NB4 (cell line): ENCODE data around the gene ARSB.

Source experiments
- POLR2A ChIP-seq: IDR thresholded peaks from 2 replicates; pipeline ENCODE4 v1.6.1; 2011; ENCODE audit warnings: mild to moderate bottlenecking; ENCODE audit not compliant: insufficient read length; ENCODE audit errors: extremely low read depth
- TF ChIP-seq, protein P1 (sequence below): IDR thresholded peaks from one replicate; pipeline ENCODE4 v1.5.1; 2012; ENCODE audit warnings: low read depth, low read length

DNA sequence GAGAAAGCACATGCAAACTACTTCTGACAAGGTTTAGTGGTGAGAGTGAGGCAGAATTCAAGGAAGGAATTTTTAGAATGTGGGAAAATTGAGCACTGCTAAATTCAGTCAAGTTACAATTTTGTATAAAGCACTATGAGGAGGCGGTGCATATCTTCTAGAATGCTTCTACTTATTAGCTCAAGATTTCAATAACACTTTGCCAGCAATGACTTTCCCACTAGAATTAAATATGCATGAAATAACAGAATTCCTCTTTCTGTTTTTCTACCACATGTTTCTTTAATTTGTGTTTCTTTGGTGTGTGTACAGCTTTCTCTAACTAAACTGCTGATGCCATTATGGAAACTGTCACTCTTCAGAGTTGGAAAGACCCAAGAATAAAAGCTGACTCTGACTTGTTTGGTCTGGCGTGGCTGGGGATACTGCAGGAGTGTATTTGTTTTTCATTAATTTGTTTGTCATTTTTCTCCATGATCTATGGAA is 163.5 kb downstream of the ARSB start:
- no peak for TF ChIP-seq POLR2A
- TF ChIP-seq, protein P1, sequence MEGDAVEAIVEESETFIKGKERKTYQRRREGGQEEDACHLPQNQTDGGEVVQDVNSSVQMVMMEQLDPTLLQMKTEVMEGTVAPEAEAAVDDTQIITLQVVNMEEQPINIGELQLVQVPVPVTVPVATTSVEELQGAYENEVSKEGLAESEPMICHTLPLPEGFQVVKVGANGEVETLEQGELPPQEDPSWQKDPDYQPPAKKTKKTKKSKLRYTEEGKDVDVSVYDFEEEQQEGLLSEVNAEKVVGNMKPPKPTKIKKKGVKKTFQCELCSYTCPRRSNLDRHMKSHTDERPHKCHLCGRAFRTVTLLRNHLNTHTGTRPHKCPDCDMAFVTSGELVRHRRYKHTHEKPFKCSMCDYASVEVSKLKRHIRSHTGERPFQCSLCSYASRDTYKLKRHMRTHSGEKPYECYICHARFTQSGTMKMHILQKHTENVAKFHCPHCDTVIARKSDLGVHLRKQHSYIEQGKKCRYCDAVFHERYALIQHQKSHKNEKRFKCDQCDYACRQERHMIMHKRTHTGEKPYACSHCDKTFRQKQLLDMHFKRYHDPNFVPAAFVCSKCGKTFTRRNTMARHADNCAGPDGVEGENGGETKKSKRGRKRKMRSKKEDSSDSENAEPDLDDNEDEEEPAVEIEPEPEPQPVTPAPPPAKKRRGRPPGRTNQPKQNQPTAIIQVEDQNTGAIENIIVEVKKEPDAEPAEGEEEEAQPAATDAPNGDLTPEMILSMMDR: no peak
